GM12801 (cell line): Measurements from ENCODE around the gene MON2.

Source experiments
- CTCF ChIP-seq: IDR thresholded peaks from one replicate; pipeline ENCODE4 v1.5.1; 2011; ENCODE audit warnings: control low read depth; ENCODE audit not compliant: insufficient read length; ENCODE audit errors: extremely low read depth

MON2 gene

GRCh38 chr12:62604871-62605270 lies 138.2 kb downstream of the MON2 start:
- no peak for TF ChIP-seq CTCF

- no peak for TF ChIP-seq CTCF
Observed at GRCh38 chr12:62605981-62606380, 139.4 kb downstream of the MON2 start.

GRCh38 chr12:62606654-62607053 lies 140.0 kb downstream of the MON2 start:
- TF ChIP-seq CTCF = no peak

DNA sequence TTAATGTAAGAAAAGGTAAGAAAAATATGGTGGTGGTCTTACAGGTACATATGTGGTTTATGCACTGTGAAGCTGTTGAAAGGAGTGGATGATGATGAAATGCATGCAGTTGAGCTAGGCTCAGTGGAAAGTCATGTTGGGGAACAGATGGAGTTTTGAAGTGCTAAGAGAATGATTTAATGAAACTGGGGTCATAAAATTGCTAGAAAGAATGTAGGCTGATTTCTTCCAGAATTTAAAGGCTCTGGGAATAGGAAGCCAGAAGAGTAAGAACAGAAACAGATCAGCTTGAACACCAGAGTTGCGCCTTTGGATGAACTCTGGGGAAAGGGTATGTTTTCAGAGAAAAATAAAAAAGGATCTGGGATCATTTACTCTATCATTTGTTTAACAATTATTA lies 146.5 kb downstream of the MON2 start:
- TF ChIP-seq CTCF = no peak

DNA sequence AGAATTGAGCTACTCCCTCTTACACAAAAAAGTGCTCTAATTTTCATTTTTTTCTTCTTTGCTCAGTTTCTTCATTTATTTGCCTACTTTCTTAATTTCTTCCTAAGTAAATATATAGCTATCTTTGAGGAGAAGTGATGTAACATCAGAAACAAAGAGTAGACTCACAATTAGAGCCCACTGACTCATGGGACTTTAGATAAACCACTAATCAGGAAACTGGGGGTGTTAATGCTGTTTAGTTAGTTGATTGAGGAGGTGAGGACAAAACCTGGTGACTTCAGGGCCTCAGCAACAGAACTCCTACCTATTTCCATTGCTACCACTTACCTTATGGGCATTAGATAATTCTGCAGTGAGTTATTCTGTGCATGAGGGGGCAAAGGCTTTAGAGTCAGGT lies 151.7 kb downstream of the MON2 start:
- TF ChIP-seq CTCF = no peak

DNA sequence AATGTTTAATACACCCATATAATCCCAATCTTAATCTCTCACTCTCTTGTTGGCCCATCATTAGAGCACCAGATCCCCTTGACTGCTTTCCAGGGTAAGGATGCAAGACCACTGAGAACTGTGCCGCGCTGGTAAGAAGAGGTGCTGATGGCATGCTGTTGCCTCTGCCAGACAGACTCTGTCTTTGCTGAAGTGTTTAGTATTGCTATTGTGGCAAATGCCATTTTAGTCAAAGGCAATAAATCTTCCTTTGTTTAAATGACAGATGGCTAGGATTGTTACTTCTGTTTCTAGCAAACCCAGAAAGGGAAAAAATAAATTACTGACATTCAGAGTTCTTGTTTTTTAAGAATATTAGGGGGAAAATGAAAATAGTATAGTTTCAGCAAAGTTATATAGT lies 152.3 kb downstream of the MON2 start:
- TF ChIP-seq CTCF = no peak

DNA sequence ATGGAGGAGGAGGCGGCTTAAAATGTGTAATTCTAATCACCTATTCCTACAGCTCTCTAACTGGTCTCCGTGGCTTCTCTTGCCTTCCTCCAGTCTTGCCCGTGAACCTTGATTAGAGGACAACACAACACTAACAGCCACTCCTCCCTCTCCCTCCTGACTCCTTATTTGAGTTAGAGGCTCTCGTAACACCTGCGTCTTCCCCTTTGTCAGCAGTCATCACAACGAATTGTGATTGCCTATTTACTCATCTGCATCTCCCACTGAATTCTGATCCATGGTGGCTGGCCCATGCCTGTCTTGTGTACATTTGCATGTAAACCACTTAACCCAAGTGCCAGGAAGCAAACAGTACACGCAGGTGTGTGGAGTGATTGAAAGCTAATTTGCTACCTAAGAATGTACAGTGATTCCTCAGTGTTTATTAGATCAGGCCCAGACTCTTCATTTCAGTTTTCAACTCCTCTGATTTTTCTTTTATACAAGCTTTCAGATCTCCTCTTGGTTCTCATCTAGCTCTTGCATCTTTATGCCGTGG lies 154.5 kb downstream of the MON2 start:
- no peak for TF ChIP-seq CTCF

- no peak for TF ChIP-seq CTCF
Observed at GRCh38 chr12:62622177-62622576, 155.6 kb downstream of the MON2 start.
